Esophagus squamous epithelium (tissue), 4 donors: ENCODE results near the gene UBE2I.

ENCODE experiments used
- CTCF ChIP-seq, 6 experiments: fragments of 450-650 bp in 4 of 6; fragments of 200-600 bp in 2 of 6; sonication (generic) in 2 of 6; IDR thresholded peaks; one replicate each; pipeline ENCODE4 v1.5.1; 2016 to 2019; ENCODE audit warnings: antibody characterized with exemption in 6 of 6, mild to moderate bottlenecking in 4 of 6, moderate library complexity in 4 of 6
- POLR2A ChIP-seq, 4 donors: fragments of 450-650 bp; IDR thresholded peaks; one replicate each; pipeline ENCODE4 v1.6.1; 2017; ENCODE audit warnings: antibody characterized with exemption in 4 of 4, mild to moderate bottlenecking in 4 of 4, moderate library complexity in 3 of 4

GRCh38 chr16:1337486-1337885, 28.1 kb downstream of the UBE2I start:
- TF ChIP-seq POLR2A (IDR thresholded peaks at IDR 0.05) (no peak), CTCF (IDR thresholded peaks at IDR 0.05) (no peak)
